GM13977 (cell line): Measurements from ENCODE around the gene EOLA2.
"Not testable (repeated sequence)": the region's sequence is repeated elsewhere in the genome, so short reads cannot be mapped to it uniquely, and the experiment has no call there.

ENCODE experiments used
- DNase-seq: peaks from one replicate; pipeline ENCODE4 v3.0.0; 2012; ENCODE audit warnings: low spot score
- in situ Hi-C: fragments of 300-500 bp; cut with MboI; formaldehyde crosslinking; loops from one replicate; pipeline ENCODE4 v1.12.0; 2022; ENCODE audit warnings: low sequenced_read_pairs, low pct_unique_long_range_greater_than_20kb, mixed read lengths, inconsistent platforms; ENCODE audit not compliant: unreplicated experiment
- TF ChIP-seq, protein P1 (sequence below): IDR thresholded peaks from 2 replicates; pipeline ENCODE4 v1.5.1; 2012; ENCODE audit warnings: mild to moderate bottlenecking, control low read depth; ENCODE audit not compliant: insufficient read depth; ENCODE audit errors: extremely low read depth, missing control alignments

EOLA2 gene

DNA sequence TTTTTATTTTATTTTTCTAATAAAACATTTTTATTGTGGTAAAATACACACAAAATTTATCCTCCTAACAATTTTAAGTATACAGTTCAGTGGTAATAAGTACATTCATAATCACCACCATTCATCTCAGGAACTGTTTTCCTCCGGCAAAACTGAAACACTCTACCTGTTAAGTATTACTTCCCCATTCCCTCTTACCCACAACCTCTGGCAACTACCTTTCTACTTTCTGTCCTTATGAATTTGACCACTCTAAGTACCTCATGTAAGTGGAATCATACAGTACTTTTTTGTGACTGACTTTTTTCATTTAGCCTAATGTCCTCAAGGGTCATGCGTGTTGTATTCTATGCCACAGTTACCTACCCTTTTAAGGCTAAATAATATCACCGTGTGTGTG, 30.0 kb downstream of the EOLA2 start:
- in situ Hi-C loops = no loop called here
- DNase-seq = no peak

DNA sequence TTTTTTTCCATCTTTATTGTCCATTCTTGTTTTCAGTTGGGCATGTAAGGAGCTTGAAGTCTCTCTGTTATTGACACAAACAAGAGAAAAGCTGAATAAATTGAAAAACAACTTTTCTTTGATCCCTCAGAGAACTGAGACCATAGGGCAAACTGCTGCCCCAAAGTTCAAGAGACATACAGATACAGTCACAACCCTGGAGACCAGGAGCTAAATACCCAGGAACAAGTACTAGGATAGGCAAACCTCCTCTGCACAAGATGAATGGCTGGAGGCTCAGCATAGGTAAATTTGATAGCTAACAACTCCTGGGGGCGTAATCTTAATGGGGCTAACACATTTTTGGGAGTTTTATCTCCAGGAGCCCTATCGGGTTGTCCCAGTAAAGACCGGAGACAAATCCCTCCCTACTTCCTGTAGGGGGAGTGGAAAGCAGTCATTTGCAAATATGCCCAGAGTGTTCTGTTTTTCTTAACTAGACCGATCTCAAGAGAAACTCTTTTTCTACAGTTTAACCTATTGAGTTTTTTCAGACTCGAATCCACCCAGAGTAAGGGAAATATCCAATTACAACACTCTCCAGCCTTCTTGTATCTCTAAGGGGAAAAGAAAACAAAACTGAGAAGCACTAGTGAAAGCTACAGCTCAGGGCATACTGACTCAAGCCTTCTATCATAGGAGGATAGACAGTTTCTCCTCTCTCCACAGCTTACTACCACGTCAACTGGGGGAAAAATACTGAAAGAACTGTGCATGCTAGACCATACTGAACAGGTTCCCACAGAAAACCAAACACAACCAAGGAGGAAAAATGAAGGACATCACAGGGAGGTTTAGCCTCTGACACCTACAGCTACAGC, 34.2 kb downstream of the EOLA2 start:
- in situ Hi-C loops = no loop called here
- TF ChIP-seq, protein P1, sequence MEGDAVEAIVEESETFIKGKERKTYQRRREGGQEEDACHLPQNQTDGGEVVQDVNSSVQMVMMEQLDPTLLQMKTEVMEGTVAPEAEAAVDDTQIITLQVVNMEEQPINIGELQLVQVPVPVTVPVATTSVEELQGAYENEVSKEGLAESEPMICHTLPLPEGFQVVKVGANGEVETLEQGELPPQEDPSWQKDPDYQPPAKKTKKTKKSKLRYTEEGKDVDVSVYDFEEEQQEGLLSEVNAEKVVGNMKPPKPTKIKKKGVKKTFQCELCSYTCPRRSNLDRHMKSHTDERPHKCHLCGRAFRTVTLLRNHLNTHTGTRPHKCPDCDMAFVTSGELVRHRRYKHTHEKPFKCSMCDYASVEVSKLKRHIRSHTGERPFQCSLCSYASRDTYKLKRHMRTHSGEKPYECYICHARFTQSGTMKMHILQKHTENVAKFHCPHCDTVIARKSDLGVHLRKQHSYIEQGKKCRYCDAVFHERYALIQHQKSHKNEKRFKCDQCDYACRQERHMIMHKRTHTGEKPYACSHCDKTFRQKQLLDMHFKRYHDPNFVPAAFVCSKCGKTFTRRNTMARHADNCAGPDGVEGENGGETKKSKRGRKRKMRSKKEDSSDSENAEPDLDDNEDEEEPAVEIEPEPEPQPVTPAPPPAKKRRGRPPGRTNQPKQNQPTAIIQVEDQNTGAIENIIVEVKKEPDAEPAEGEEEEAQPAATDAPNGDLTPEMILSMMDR = no peak
- DNase-seq = no peak

More for the DNA sequence above, 30.0 kb downstream of the EOLA2 start:
- TF ChIP-seq, protein P1 = no peak

DNA sequence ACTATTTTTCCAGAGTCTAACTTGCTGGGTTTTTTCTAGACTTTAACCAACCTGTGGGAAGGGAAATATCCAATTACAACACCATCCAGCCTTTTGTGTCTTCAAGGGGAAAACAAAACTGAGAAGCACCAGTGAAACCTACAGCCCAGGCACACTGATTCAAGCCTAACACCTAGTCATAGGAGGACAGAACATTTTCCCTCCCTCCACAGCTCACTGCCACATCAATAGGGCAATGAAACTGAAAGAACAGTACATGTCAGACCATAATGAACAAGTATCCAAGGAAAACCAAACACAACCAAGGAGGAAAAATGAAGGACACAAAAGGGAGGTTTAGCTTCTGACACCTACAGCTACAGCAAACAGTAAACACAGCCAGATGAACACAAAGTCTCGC, 39.7 kb downstream of the EOLA2 start:
- in situ Hi-C loops = no loop called here
- TF ChIP-seq, protein P1 = no peak
- no peak for DNase-seq

DNA sequence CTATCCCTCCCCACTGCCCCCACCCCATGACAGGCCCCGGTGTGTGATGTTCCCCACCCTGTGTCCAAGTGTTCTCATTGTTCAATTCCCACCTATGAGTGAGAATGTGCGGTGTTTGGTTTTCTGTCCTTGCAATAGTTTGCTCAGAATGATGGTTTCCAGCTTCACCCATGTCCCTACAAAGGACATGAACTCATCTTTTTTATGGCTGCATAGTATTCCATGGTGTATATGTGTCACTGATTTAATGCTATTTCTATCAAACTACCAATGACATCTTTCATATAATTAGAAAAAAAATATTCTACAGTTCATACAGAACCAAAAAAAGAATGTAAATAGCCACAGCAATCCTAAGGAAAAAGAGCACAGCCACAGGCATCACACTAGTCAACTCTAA, 47.5 kb downstream of the EOLA2 start:
- in situ Hi-C loops, DNase-seq: not testable (repeated sequence)
